GM06990 (cell line): ENCODE results near the gene BCAS4.
A peak's percentile ranks its signal among the peaks of the same experiment; 100 is the strongest.

Experiments
- DNase-seq: peaks from one replicate; pipeline ENCODE4 v3.0.0-alpha.2; 2011; ENCODE audit not compliant: insufficient read length; ENCODE audit errors: extremely low read depth
- H3K27me3 ChIP-seq: replicated peaks from 2 replicates; pipeline ENCODE4 v1.6.0; 2011; ENCODE audit warnings: low read length; ENCODE audit not compliant: control insufficient read depth, insufficient read depth
- H3K36me3 ChIP-seq: 2 replicates; pipeline ENCODE4 v1.5.1; 2011; ENCODE audit warnings: low read length; ENCODE audit not compliant: control insufficient read depth, insufficient read depth
- H3K4me3 ChIP-seq: replicated peaks from 2 replicates; pipeline ENCODE4 v1.5.1; 2011; ENCODE audit warnings: low read depth, mild to moderate bottlenecking, control low read depth, low read length
- TF ChIP-seq, protein P1 (sequence below): IDR thresholded peaks from 2 replicates; pipeline ENCODE4 v1.5.1; 2011; ENCODE audit warnings: low read length, control low read depth, mild to moderate bottlenecking, inconsistent platforms; ENCODE audit not compliant: insufficient read depth, poor library complexity, severe bottlenecking

The BCAS4 gene

DNA sequence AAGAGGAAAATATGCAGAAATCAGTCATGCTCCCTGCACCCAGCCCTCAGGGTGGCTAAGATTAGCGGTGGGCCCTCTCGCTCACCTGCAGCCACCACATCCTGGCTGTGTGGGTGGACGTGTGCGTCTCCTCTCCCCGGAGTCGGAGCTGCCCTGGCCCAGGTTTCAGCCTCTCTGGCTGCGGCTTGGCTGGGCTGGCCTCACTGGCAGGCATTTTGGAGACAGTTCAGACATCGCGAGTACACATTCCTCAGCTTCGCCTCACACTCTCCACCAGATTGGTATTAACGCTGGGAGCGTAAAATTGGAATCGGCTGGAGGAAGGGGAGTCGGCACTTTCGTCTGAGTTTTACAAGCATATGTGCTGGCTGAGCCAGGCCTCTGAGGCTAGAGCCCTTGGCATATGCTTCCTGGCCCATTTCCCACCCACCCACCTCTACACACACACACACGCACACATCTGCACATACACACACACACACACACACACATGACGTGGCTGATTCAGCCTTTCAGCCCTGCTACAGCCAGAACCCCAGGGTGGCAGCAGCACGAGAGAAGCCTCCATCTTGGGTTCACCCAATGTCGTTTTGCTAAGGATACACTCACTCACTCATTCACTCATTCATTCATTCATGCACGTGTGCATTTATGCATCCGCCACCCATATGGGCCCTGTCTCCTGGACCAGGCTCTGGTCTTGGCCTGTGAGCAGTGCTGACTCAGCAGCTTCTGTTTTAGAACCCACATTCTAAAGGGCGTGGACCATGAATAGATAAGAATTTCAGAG, 42.9 kb downstream of the BCAS4 start:
- peaks cover 18% of the 10 kb centered on the region for H3K36me3 ChIP-seq
- peak; percentile 74 for DNase-seq
- H3K4me3 ChIP-seq, result no peak overlapping the region
- no peaks in the 10 kb centered on the region for H3K27me3 ChIP-seq
- TF ChIP-seq, protein P1, sequence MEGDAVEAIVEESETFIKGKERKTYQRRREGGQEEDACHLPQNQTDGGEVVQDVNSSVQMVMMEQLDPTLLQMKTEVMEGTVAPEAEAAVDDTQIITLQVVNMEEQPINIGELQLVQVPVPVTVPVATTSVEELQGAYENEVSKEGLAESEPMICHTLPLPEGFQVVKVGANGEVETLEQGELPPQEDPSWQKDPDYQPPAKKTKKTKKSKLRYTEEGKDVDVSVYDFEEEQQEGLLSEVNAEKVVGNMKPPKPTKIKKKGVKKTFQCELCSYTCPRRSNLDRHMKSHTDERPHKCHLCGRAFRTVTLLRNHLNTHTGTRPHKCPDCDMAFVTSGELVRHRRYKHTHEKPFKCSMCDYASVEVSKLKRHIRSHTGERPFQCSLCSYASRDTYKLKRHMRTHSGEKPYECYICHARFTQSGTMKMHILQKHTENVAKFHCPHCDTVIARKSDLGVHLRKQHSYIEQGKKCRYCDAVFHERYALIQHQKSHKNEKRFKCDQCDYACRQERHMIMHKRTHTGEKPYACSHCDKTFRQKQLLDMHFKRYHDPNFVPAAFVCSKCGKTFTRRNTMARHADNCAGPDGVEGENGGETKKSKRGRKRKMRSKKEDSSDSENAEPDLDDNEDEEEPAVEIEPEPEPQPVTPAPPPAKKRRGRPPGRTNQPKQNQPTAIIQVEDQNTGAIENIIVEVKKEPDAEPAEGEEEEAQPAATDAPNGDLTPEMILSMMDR, result no peak

DNA sequence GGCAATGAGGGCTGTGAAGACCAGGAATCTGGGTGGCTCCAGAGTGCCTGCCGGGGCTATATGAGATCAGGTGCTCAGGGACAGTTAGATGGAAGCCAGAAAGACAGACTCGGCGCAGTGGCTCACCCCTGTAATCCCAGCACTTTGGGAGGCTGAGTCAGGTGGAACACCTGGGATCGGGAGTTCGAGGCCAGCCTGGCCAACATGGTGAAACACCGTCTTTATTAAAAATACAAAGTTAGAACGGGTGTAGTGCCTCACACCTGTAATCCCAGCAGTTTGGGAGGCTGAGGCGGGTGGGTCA, 43.4 kb downstream of the BCAS4 start:
- no peak for DNase-seq
- H3K27me3 ChIP-seq, result no peaks in the 10 kb centered on the region
- TF ChIP-seq, protein P1, result no peak
- no peak overlapping the region for H3K4me3 ChIP-seq
- peaks cover 14% of the 10 kb centered on the region for H3K36me3 ChIP-seq

DNA sequence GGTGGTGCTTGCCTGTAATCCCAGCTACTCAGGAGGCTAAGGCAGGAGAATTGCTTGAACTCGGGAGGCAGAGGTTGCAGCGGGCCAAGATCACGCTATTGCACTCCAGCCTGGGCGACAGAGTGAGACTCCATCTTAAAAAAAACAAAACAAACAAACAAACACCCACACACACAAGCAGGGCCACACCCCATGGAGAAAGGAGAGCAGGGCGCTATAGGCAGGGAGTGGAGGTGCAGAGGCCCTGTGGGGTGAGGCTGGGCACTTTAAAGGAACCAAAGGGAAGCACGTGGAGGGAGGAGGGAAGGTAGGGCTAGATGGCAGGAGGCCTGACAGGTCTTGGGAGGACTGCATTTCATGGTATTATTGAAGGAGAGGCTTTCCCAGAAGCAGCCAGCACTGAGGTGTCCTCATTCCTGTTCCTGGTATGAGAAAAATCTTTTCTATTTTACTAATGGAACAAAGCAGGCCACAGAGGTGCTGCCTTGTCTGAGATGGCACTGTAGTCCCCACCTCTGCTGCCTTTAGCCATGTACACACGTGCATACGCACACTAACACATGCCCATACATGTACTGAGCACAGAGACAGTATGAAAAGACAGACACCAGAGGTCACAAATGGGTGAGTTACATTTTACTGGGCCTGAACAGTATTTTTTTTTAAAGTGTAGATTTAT, 44.0 kb downstream of the BCAS4 start:
- H3K27me3 ChIP-seq, result no peaks in the 10 kb centered on the region
- DNase-seq, result no peak
- no peak overlapping the region for H3K4me3 ChIP-seq
- TF ChIP-seq, protein P1, result no peak
- H3K36me3 ChIP-seq, result peaks cover 11% of the 10 kb centered on the region

DNA sequence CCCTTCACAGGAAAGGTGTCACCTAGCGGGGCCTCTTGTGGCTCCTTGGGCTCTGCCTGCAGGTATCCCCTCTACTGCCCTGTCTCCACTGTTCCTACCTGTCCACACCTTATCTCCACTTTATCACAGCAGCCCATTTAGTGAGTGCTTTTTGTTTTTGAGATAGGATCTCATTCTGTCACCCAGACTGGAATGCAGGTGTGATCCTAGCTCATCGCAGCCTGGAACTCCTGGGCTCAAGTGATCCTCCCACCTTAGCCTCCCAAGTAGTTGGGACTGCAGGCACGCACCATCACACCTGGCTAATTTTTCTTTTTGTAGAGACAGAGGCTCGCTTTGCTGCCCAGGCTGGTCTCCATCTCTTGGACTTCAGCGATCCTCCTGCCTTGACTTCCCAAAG, 48.0 kb downstream of the BCAS4 start:
- DNase-seq, result no peak
- no peaks in the 10 kb centered on the region for H3K27me3 ChIP-seq
- peaks cover 12% of the 10 kb centered on the region for H3K36me3 ChIP-seq
- no peak overlapping the region for H3K4me3 ChIP-seq
- TF ChIP-seq, protein P1, result no peak

DNA sequence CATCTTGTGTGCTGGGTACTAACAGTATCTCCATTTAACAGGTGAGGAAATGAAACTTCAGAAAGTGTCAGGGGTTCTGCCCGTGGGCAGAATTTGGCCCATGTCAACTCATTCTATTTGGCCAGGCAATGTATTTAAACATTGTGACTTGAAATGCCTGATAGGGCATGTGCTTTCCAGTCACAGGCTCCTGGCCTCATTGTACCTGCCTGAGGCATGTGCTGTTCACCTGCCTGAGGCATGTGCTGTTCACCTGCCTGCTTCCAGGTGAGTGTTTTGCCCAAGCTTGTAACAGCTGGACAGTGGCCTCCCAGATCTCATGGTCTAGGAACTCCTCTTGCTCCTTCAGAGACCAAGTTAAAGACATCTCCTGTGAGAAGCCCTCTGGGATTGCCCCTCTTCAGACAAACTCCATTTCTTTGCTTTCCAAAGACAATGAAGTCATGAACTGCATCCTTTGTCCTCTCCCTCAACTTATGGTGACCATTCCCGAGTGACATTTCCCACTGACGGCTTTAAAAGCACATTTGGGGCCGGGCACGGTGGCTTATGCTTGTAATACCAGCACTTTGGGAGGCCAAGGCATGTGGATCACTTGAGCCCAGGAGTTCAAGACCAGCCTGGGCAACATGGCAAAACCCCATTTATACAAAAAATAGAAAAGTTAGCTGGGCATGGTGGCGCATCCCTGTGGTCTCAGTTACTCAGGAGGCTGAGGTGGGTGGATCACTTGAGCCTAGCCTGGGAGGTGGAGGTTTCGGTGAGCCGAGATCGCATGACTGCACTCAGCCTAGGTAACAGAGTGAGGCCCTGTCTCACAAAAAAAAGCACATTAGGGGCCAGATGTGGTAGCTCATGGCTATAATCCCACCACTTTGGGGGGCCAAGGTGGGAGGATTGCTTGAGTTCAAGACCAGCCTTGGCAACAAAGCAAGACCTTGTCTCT, 48.7 kb downstream of the BCAS4 start:
- DNase-seq, result no peak

More for the DNA sequence above, 48.7 kb downstream of the BCAS4 start:
- Histone ChIP-seq H3K36me3 (peaks cover 13% of the 10 kb centered on the region), H3K4me3 (no peak overlapping the region), H3K27me3 (no peaks in the 10 kb centered on the region)
- TF ChIP-seq, protein P1, result no peak
